GM19351 (cell line): ENCODE results near the gene PXMP4.
A peak's percentile ranks its signal among the peaks of the same experiment; 100 is the strongest.

Experiments used
- ATAC-seq: cut with Tn5 transposase; IDR thresholded peaks from one replicate; pipeline ENCODE4 v1.9.1; 2021; ENCODE audit warnings: mild to moderate bottlenecking, moderate library complexity; ENCODE audit not compliant: unreplicated experiment

Gene PXMP4

DNA sequence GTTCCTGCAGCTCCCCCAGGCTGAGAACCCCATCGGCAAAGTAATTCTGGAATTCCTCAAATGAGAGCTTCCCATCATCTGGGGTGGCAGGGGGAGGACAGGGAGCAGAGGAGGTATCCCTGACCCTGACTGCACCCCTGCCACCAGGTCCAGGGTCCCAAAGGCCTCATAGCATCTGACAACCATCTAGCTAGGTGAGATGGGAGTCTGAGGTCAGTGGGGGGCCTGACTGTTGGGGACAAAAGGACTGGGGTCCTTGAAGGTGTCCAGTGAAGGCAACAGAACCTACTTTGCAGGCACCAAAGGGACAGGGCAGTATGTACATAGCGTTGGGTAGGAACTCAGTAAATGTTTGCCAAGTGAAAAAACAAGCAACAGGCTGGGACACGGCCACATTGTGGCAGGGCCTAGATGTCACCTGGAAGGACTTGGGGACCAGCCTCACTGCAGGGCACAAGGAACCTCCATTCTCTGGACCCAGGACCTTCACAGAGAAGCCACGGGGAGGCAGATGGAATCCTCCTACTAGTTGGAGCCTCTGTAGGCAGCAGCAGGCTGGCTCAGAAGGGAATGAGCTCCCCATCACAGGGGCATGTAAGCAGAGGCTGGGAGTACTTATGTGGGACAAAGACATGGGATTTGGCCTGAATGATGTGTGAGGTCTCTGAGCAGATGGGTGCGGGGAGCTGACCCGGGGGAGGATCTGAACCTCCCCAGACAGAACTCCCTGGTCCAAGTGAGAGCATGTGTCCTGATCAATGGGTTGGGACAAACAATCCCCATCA, 49.2 kb downstream of the PXMP4 start:
- ATAC-seq, result no peak

DNA sequence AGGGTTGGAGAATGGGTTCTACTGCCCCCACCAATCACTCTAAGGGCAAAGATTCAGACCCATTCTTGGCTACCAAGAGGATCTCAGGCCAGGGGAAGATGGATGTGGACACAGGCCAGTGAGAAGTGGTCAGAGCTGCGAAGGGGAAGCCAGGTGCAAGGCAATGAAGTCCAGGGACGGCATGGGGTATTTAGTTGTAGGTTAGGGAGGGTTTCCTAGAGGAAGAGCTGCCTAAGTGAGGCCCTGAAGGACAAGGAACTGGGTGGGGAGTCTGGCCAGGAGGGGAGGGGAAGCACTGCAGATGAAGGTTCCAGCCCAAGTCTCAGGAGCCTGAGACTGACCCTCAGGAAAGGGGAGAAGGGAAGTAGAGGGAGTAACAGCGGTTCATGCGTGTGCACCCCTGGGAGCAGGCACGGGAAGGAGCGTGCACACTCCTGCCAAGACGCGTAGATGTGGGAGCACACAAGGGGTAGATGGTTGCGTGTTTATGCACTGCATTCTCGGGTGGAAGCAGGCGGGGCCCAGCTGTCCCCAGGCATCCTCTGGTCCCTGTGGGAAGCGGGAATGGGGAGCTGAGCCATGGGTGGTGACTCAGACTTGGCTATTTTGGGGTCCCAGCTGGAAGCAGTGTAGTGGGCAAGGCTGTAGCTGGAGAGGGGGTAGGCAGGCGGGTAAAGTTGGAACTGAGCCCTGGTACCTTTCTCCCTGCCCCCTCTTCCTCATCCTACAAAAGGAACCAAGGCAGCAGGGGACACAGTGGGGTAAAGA, 50.1 kb downstream of the PXMP4 start:
- ATAC-seq, result no peak

DNA sequence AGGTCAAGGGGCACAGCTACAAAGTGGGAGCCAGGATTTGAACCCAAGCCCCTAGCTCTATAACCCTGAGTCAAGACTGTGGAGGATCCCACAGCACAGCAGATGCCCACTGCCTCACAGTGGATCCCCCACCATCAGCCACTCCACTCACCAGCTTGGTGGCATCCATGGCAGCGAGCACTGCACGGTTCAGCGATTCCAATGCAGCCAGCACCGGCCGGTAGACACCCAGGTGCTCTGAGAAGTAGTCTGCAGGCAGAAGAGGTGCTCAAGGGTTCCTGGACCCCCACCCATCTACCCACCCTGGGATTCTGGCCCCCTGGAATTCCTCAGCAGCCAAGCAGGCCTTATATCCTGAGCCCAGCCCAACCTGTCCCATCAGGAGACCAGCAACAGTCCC, 50.9 kb downstream of the PXMP4 start:
- no peak for ATAC-seq

DNA sequence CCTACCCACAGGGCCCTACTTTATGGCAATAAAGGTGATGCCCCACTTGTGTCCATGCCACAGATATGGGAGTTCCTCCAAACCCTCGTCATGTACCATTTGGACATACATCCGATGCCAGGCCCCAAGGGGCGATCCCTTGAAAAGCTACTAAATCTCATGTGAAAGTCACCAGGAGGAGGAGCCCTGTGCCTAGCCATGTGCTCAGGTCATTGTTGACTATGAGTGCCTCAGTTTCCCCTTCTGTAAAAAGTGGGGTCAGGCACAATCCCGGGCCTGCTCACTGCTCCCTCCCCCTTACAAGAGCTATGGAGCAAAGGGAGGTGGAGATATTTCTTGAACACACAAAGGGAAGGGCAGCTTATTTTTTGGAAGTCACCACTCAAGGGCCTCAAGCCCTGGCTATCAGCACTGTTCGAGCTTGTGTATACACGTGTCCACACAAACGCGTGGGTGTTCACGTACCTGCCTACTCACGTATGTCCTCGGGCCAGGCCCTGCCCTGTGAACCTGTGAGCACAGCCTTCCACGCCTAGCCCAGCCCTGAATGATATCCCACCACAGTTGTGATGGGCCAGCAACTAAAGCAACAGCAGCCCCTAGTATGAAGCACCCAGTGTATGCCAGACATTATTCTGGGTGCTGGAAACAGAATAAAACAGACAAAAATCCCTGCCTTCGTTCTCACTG, 51.5 kb downstream of the PXMP4 start:
- ATAC-seq, result no peak

DNA sequence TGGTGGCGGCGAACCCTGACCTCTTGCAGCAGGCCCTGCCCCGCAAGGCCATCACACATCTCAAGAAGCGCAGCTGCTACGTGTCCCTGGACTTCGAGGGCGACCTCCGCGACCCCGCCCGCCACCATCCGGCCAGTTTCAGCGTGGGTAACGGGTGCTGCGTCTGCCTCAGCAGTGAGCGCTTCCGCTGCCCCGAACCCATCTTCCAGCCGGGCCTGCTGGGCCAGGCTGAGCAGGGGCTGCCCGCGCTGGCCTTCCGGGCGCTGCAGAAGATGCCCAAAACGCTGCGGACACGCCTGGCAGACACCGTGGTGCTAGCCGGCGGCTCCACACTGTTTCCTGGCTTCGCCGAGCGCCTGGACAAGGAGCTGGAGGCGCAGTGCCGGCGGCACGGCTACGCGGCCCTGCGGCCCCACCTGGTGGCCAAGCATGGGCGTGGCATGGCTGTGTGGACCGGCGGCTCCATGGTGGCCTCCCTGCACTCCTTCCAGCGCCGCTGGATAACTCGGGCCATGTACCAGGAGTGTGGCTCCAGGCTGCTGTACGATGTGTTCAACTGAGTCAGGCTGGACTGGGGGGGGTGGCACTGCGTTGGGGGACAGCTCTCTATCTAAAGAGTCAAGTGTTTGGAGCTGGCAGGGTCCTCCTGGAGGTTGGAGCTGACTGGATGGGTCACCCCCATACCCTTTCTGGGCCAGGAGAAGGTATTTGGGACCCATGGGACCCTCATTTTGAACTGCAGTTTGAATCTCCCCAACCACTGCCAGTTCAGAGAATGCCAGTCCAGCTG, 52.2 kb downstream of the PXMP4 start:
- peak; percentile 26 for ATAC-seq

DNA sequence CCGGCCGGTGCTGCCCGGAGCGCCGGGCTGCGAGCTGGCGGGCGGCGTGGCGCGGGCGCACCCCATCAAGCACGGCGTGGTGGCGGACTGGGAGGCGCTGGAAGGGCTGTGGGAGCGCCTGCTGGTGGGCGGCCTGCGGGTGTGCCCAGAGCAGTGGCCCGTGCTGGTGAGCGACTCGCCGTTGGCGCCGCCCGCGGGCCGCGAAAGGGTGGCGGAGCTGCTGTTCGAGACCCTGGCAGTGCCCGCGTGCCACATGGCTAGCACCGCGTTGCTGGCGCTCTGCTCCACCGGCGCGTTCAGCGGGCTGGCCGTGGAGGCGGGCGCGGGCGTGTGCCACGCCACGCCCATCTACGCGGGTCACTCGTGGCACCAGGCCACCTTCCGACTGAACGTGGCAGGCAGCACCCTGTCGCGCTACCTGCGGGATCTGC, 52.9 kb downstream of the PXMP4 start:
- peak; percentile 1 for ATAC-seq

DNA sequence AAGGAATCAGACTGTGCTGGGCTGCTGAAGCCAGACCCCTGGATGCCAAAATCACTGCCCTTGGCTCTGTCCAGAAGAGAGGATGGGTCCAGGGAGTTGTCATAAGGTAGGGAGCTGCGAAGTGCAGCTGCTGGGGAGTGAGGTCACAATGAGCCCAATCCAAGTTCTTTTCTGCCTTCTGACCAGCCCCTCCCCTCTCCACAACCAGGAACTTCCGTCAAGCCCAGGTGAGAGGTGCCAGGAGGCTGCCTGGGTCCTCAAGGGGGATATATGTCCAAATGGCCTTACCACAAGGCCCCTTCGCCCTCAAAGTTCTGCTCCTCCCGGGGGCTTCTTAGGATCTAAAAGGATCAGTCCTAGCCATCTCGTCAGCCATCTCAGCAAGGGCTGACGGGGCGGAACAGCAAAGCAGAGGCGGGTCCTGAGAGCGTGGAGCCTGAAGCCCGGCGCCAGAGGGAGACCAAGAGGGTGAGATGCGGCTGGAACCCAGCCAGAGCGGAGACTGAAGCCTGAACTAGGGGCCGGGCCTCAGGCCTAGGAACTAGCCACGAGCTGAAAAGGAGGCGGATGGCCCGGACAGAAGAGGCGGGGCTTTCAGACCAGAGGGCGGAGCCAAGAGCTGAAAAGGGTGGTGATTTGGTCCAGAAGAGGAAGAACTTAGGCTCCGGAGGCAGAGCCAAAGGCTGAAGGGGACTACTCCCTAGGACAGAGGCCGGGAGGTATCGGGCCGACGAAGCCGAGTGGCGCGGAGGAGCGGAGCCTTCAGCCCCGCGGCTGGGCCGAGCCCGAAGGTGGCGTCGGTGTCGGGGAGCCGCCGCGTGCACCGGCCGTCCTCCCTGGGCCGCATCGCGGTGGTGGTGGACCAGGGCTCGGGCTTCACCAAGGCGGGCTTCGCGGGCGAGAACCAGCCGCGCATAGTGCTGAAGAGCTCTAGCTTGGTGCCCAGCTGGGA, 53.5 kb downstream of the PXMP4 start, which contains the start of gene ACTL10:
Gene ACTL10, plus strand, starts transcription at position 651 of the 952 bp plus-strand sequence. CDS start 555 bp downstream, outside the sequence.
- peak; percentile 66 for ATAC-seq

DNA sequence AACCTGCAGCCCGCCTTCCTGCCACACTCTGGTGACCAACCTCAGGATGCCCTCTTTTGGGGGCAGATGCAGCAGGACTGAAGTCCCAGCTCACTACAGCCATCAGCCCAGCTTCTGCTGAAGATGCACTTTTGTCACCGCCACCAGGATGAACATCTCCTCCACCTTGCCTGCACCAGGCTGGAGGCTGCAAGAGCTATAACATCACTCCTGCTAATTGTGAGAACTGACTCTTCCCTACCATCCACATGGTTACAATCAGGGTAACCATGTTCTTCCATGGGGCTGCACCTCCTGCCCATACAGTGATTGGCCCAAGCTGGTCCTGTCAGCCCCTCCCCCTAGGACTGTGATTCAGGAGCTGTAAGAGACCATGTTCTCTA, 55.4 kb downstream of the PXMP4 start:
- no peak for ATAC-seq

DNA sequence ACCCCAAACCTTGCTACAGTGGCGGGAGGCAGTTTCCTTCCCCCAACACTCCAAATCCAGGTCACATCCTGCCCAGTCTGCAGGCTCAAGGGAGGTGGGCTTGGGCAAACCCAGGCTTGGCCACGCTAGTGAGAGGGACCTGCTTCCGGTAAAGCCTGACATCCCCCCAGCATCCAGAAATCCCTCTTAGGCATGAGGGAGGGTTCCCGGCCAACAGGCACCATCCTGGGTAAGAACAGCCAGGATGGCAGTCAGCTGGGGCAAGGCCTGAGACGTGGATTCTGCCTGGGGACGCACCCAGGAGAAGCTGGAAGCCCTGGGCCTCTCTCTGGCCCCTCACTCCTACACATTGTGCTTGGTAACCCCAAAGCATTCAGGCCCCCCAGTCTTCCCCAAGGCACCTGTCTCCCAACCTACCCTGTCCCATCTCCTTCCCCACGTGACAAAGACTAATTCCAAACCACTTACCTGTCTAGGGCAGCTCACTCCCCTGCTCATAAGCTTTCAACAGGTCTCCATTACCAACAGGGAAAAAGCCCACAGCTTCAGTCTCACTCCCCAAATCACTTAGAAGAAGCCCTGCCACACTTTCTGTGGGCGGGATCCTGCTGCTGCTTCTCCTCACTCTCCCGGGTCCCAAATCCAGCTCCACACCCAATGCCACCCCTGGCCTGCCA, 55.9 kb downstream of the PXMP4 start:
- no peak for ATAC-seq

DNA sequence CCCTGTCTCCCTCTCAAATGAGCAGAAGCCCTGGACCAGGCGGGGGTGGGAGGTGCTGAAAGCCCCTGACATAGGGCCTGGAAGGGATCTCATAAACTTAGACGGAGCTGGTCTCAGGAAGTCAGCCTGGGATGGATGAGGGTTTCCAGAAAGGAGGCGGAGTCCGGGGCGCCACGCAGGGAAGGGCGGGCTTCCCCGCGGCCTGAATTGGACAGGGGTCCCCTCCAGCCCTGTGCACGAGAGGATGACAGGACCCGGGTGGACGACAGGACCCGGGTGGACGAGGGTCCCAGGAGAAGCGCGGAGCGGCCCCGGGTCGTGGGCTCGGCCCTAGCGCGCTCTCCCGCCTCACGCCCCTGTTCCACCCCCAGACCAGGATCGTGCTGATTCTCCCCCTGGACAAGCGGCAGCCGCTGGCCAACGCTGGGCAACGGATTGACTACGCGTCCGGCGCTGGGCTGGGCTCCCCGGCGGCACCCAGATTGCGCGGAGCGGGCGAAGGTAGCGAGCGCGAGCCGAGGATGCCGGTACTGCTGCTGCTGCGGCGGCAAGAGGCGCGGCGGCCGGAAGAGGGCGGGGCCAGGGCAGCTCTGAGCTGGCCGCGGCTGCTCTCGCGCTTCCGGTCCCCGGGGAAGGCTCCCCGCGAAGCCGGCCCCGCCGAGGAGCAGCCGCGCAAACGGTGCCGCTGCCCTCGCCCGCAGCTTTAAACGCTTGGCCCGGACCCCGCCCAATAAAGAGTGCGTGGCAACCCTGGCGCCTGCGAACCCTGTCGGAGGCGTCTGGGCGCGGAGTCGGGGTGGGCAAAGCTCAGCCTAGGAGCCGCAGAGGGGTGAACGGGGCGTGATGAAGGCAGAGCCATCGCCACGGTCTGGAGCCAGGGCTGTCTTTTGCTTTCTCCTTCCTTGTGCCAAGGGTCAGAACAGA, 56.7 kb downstream of the PXMP4 start:
- ATAC-seq, result peak; percentile 54

DNA sequence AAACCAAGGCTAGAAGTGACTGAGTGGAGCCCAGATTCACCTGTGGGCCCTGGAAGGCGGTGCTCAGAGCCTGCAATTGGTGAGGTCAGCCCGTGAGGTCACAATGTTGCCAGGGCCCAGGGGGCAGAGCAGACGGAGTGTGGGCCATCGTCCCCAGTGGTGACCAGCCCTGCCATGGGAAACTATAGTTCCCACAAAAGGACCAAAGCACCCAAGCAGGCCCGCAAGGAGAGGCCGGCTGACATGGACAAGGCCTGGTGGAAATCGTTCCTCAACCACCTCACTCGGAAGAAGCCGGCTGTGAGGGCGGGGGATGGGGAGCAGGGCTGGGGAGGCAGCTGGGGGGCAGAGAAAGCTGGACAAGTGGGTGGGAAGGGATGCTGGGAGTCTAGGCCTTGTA, 57.9 kb downstream of the PXMP4 start, which contains the start of gene C20orf144:
Gene C20orf144, plus strand, starts transcription at position 156 of the 400 bp plus-strand sequence. Its CDS starts 19 bp downstream, at position 175.
- no peak for ATAC-seq

DNA sequence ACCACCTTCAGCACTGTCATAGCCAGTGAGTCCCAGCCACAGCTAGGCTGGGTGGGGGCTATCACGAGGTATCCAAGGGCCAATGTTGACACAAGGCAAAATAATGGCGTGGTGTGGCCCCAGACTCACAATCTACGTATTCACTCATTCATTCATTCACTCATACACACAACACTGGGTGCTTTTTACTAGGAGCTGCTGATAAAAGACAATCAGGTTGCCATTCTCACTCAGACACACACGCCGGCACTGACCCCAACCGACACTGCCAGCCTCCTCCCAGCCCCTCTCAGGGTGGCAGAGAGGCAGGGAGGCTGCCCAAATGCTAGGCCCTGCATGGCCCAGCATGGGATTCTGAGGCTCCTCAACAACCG, 59.4 kb downstream of the PXMP4 start:
- ATAC-seq, result no peak

DNA sequence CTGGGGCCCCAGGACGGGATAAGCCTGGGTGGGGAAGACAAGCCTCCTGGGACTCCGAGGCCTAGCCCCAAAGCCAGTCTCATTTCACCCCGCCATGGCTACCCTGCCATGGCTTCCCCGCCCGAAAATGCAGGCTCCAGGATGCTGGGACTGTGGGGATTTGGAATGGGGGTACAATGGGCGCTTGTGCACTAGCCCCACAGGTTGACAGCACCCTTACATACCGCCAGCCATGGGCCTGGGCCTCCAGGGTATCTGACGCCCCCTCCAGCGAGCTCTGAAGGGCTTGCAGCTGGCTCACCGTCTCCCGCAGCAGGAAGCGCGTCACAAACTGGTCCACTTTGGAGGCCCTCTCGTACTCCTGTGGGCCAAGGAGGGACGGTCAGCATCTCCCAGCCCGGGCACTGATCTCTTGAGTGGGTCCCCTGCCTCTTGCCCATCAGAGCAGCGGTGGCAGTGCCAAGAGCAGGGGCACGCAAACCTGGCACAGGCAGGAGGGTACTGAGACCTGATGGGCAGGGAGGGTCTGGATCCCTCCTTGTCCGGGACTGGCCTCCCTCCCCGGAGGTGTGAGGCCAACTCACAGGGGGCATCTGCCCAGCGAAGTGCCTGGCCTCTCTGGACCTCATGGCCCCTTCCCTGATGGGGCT, 60.0 kb downstream of the PXMP4 start:
- no peak for ATAC-seq

DNA sequence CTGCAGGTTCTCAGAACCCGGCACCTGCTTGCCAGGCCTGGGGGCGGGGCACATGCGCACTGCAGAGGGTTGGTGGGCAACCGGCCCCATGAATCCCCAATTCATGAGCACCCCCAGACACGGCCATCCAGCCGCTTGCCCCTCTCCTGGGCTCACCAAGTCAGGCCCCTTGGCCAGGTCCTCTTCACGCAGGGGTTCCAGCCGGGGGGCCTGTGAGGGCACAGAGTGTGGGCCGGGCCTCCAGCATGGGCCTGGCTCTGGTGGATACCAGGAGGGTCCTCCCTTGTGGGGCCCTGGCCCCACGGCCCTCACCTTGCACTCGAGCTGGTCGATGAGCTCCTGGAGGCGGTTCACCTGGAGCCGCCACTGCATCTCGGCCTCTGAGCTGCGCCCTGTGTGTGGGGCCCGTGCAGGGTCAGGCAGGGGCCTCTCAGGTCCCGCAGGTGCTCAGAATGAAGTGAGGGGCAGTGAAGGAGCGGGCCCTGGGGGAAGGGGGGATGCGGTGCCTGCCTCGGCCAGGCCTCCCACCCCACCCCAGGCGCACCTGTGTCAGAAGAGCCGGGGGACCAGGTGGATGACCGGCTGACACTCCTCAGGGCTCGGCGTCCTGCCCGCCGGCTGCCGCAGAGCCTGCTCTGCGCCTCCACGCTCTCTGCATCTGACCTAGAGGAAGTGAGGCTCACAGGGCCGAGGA, 60.6 kb downstream of the PXMP4 start:
- no peak for ATAC-seq

DNA sequence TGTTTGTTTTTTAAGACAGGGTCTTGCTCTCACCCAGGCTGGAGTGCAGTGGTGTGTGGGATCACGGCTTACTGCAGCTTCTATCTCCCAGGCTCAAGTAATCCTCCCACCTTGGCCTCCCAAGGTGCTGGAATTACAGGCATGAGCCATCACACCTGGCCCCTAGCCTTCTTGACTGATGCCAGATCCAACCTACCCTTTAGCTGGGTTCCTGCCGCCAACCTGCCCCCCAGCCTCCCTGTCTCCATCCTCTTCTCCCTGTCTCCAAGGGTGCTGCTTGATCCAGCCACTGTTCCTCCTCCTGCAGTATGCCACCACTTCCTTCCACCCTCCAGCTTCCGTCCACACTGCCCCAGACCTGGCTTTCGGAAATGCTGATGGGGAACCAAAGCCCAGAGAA, 61.2 kb downstream of the PXMP4 start:
- no peak for ATAC-seq

DNA sequence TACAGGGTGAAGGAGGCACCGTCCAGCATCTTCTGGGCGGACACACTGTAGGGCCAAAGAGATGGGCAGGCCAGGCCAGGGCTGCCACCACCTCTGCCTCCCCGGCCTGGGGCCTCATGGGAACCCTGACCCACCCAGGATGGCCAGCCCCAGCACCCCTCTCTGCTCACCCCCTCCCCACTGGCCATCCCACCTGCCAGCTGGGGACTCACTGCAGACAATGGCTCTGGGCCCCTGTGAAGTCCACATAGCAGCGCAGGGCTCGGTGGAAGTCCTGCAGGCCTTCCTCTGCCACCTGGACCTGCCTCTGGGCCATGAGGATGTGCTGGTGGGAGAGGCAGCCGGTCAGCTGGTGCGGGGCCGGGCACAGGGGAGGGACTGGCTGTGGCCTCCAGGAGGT, 61.6 kb downstream of the PXMP4 start:
- ATAC-seq, result no peak

DNA sequence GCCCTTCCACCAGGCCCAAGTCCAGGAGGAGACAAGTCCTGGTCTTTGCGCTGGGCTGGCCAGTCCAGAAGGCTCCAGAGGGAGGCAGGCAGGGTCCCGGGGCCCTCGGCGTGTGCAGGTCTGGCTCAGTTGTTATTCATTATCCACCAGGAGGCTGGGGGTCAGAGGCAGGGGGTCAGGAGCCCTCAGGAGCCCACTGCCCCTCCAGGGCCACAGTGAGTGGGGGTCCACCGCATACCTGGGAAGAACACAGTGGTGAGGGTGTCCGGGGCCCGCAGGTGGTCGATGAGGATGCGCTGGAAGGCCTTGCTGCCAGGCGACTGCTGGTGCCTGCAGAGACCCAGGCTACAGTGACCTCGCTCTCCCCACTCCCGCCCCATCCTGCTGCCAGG, 62.4 kb downstream of the PXMP4 start:
- no peak for ATAC-seq
